GM12878 (cell line): Measurements from ENCODE around the gene ITPR2. TPM values are rescaled to one million over a fixed set of nuclear protein-coding genes. Genes with fewer than 3 reads are reported as not detected.
A peak's percentile ranks its signal among the peaks of the same experiment; 100 is the strongest.

Source experiments
- ATF3 ChIP-seq: IDR thresholded peaks from 2 replicates; pipeline ENCODE4 v1.6.1; 2011; ENCODE audit warnings: low read depth, mild to moderate bottlenecking, low read length, moderate library complexity, borderline replicate concordance; ENCODE audit errors: extremely low read depth
- CHD2 ChIP-seq: IDR thresholded peaks from 2 replicates; pipeline ENCODE4 v1.6.1; 2011; ENCODE audit warnings: low read depth, low read length, improper control_type of control experiment, borderline replicate concordance
- CREM ChIP-seq: IDR thresholded peaks from 2 replicates; pipeline ENCODE4 v1.6.1; 2014; ENCODE audit warnings: antibody characterized with exemption, low read depth
- EED ChIP-seq: sonication (generic); IDR thresholded peaks from 2 replicates; pipeline ENCODE4 v1.6.1; 2016; ENCODE audit warnings: antibody characterized with exemption, low read depth
- HDGF ChIP-seq: fragments of 450-650 bp; IDR thresholded peaks from 2 replicates; pipeline ENCODE4 v1.6.1; 2016; ENCODE audit warnings: antibody characterized with exemption
- IRF4 ChIP-seq: IDR thresholded peaks from 2 replicates; pipeline ENCODE4 v1.6.1; 2011; ENCODE audit warnings: low read depth, low read length
- JUND ChIP-seq: IDR thresholded peaks from 2 replicates; pipeline ENCODE4 v1.6.1; 2012; ENCODE audit warnings: low read depth, mild to moderate bottlenecking, low read length, improper control_type of control experiment, moderate library complexity
- KDM1A ChIP-seq: fragments of 200-600 bp; sonication (generic); IDR thresholded peaks from 2 replicates; pipeline ENCODE4 v1.6.1; 2016; ENCODE audit warnings: borderline replicate concordance
- NFIC ChIP-seq: IDR thresholded peaks from 2 replicates; pipeline ENCODE4 v1.6.1; 2012; ENCODE audit warnings: low read depth, mild to moderate bottlenecking, inconsistent platforms, low read length, moderate library complexity
- NFXL1 ChIP-seq: fragments of 450-650 bp; IDR thresholded peaks from 2 replicates; pipeline ENCODE4 v1.6.1; 2017; ENCODE audit warnings: antibody characterized with exemption, mild to moderate bottlenecking, borderline replicate concordance
- NFYA ChIP-seq: IDR thresholded peaks from 2 replicates; pipeline ENCODE4 v1.6.1; 2011; ENCODE audit warnings: low read depth, mild to moderate bottlenecking, low read length, improper control_type of control experiment, borderline replicate concordance
- NR2C1 ChIP-seq: fragments of 450-650 bp; IDR thresholded peaks from 2 replicates; pipeline ENCODE4 v1.6.1; 2017; ENCODE audit warnings: antibody characterized with exemption, mild to moderate bottlenecking, moderate library complexity
- PKNOX1 ChIP-seq: fragments of 450-650 bp; IDR thresholded peaks from 2 replicates; pipeline ENCODE4 v1.6.1; 2016; ENCODE audit warnings: mild to moderate bottlenecking
- POLR2A ChIP-seq: IDR thresholded peaks from 2 replicates; pipeline ENCODE4 v1.6.1; 2011; ENCODE audit warnings: low read depth, mild to moderate bottlenecking, low read length
- POLR2AphosphoS2 ChIP-seq: IDR thresholded peaks from 2 replicates; pipeline ENCODE4 v1.6.1; 2011; ENCODE audit warnings: low read depth, mild to moderate bottlenecking, low read length, improper control_type of control experiment, moderate library complexity
- PRDM15 ChIP-seq: fragments of 450-650 bp; formaldehyde crosslinking; IDR thresholded peaks from 2 replicates; pipeline ENCODE4 v1.4.0; 2020; ENCODE audit warnings: mild to moderate bottlenecking, moderate library complexity
- RBBP5 ChIP-seq: fragments of 200-600 bp; sonication (generic); conservative IDR thresholded peaks from 2 replicates; pipeline ENCODE4 v1.6.1; 2016
- SIX5 ChIP-seq: IDR thresholded peaks from 2 replicates; pipeline ENCODE4 v1.6.1; 2011; ENCODE audit warnings: mild to moderate bottlenecking, low read depth, low read length, moderate library complexity; ENCODE audit not compliant: severe bottlenecking
- SMARCA5 ChIP-seq: fragments of 450-650 bp; IDR thresholded peaks from 2 replicates; pipeline ENCODE4 v1.6.1; 2017; ENCODE audit warnings: mild to moderate bottlenecking
- SRF ChIP-seq, 2 experiments: IDR thresholded peaks; 2 replicates each; pipeline ENCODE4 v1.6.1; 2011; ENCODE audit warnings: low read depth in 2 of 2, low read length in 2 of 2, mild to moderate bottlenecking in 1 of 2, moderate library complexity in 1 of 2
- SUZ12 ChIP-seq: fragments of 200-600 bp; sonication (generic); IDR thresholded peaks from one replicate; pipeline ENCODE4 v1.6.1; 2018; ENCODE audit warnings: antibody characterized with exemption, mild to moderate bottlenecking; ENCODE audit not compliant: unreplicated experiment
- TAF1 ChIP-seq: IDR thresholded peaks from 2 replicates; pipeline ENCODE4 v1.6.1; 2011; ENCODE audit warnings: mild to moderate bottlenecking, low read depth, low read length, borderline replicate concordance
- USF2 ChIP-seq: IDR thresholded peaks from 2 replicates; pipeline ENCODE4 v1.6.1; 2011; ENCODE audit warnings: low read depth, low read length, improper control_type of control experiment, borderline replicate concordance
- YBX1 ChIP-seq: fragments of 450-650 bp; IDR thresholded peaks from 2 replicates; pipeline ENCODE4 v1.6.1; 2016; ENCODE audit warnings: antibody characterized with exemption
- ZNF24 ChIP-seq: fragments of 450-650 bp; IDR thresholded peaks from 2 replicates; pipeline ENCODE4 v1.6.1; 2017; ENCODE audit warnings: antibody characterized with exemption, mild to moderate bottlenecking
- ZNF274 ChIP-seq: IDR thresholded peaks from one replicate; pipeline ENCODE4 v1.8.0; 2011; ENCODE audit not compliant: insufficient read length, insufficient read depth
- polyA plus RNA-seq, 11 experiments: library from polyadenylated mRNA; depleted of rRNA in 4 of 11; unstranded in 6 of 11; stranded (reverse) in 5 of 11; fragments of >200 nt; fragmentation: Nextera tagmentation in 4 of 11; fragmentation: Illumina TruSeq in 1 of 11; extraction: Ambion mirVana in 4 of 11; extraction: Trizol in 1 of 11; gene quantifications; 1 replicate in 1 of 11; 2 replicates in 10 of 11; pipeline versions ENCODE4 v1.2.1 to v1.2.3, GENCODE V29; 2011 to 2016; ENCODE audit warnings: inconsistent platforms in 2 of 11, missing spikeins in 2 of 11, low read depth in 1 of 11
- total RNA-seq, 4 experiments: library from RNA; depleted of rRNA in 3 of 4; stranded (reverse); fragments of >200 nt in 3 of 4; fragmentation: Illumina TruSeq in 1 of 4; extraction: Trizol in 1 of 4; gene quantifications; 2 replicates each; pipeline versions ENCODE4 v1.2.1 to v1.2.3, GENCODE V29; 2013 to 2021

Gene ITPR2
- total and polyA plus RNA-seq, 10 of the 15 experiments (the other 5 are each of a cell fraction or from before 2014, with no cell fraction given) = 7.5 to 76.2 (median 47.1) TPM

GRCh38 chr12:26728205-26729050 is 104.6 kb downstream of the ITPR2 start (continued):
- TF ChIP-seq EED (peak; percentile 26; the same call in 1 of the 2 replicates), CREM (peak; percentile 90), HDGF (no peak), ATF3 (no peak), ZNF274 (no peak), SRF (IDR thresholded peaks at IDR 0.05; ENCODE audit: low read depth in 2 of 2, low read length in 2 of 2) (no peak), SIX5 (no peak), NFXL1 (no peak), ZNF24 (peak; percentile 24; the same call in 1 of the 2 replicates), TAF1 (0 out of 2 replicates have a peak, but pooled peaks have one; percentile 30), USF2 (no peak), YBX1 (no peak), KDM1A (no peak), CHD2 (peak; percentile 64; the same call in 1 of the 2 replicates), NR2C1 (0 out of 2 replicates have a peak, but pooled peaks have one; percentile 41), RBBP5 (no peak), PKNOX1 (no peak), IRF4 (peak; percentile 89), PRDM15 (CRISPR knock-in tag) (no peak), JUND (peak; percentile 67; the same call in 1 of the 2 replicates), SMARCA5 (peak; percentile 29; the same call in 1 of the 2 replicates), POLR2AphosphoS2 (no peak), POLR2A (no peak), NFIC (peak; percentile 90), NFYA (no peak), SUZ12 (no peak)
